ENCODE results near the gene FUNDC2. TPM values are rescaled to one million over a fixed set of nuclear protein-coding genes. Genes with fewer than 3 reads are reported as not detected.

FUNDC2 gene
- total and polyA plus RNA-seq, 9 donors = 133 to 257 (median 149) TPM

DNA sequence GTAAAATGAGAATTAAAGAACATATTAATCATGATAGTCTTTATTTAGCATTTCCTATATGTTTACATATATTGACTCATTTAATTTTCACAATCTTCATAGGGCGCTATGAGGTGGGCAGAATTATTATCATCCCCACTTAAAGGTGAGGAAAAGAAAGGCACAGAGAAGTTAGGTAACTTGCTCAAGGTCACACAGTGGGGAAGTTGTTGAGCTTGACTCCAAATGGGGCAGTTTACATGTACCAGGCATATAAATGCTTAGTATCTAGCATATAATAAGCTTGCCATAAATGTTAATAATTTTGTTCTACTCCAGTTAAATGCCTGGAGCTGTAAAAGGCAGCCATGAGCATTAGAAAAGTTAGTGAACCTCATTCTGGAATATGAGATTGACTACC lies 42.8 kb downstream of the FUNDC2 start:
- TF ChIP-seq POLR2A (IDR thresholded peaks at IDR 0.05) = no peak
- no peak for TF ChIP-seq CTCF (IDR thresholded peaks at IDR 0.05)
- no peak for TF ChIP-seq EP300 (IDR thresholded peaks at IDR 0.05)
- H3K36me3 ChIP-seq = no peaks in the 10 kb centered on the region
- H3K27me3 ChIP-seq = no peaks in the 10 kb centered on the region
- no peaks in the 10 kb centered on the region for H3K4me1 ChIP-seq (ENCODE audit: insufficient read depth)
- intact Hi-C loops (cut with DNase I) = no loop called here
- H3K9me3 ChIP-seq = no peaks in the 10 kb centered on the region
- 69 to 84% (median 73%) methylated on average over 1 of the region's 1 CpG for WGBS, 3 donors
- DNase-seq = no peak
- no peak overlapping the region for H3K27ac ChIP-seq
- H3K4me3 ChIP-seq = peak overlapping the region; percentile 45

GRCh38 chrX:155070038-155070437 lies 43.4 kb downstream of the FUNDC2 start:
- intact Hi-C loops (cut with DNase I) = no loop called here
- H3K4me3 ChIP-seq = peak overlapping the region; percentile 45
- no peaks in the 10 kb centered on the region for H3K4me1 ChIP-seq (ENCODE audit: insufficient read depth)
- DNase-seq = no peak
- no peak overlapping the region for H3K27ac ChIP-seq
- WGBS, 3 donors = 33 to 43% (median 34%) methylated on average over 12 of the region's 12 CpGs
- TF ChIP-seq CTCF (IDR thresholded peaks at IDR 0.05) (no peak), EP300 (IDR thresholded peaks at IDR 0.05) (no peak), POLR2A (IDR thresholded peaks at IDR 0.05) (no peak)
- no peaks in the 10 kb centered on the region for H3K27me3 ChIP-seq
- H3K36me3 ChIP-seq = no peaks in the 10 kb centered on the region
- H3K9me3 ChIP-seq = no peaks in the 10 kb centered on the region

DNA sequence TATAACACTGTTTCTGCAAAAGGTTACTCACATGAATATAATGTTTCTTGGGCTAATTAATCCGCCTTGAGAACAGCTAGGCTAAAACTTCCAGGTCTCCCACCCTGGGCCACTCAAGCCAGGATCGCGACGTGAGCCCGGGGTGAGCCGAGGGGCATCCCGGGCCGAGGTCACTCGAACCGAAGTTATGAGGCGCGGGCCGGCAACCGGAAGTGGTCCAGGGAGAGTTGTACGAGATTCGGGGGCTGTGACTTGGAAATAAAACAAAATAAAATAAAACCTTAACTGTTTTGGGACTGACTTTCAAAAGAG lies 44.0 kb downstream of the FUNDC2 start:
- DNase-seq = no peak
- TF ChIP-seq CTCF (IDR thresholded peaks at IDR 0.05) (no peak), EP300 (IDR thresholded peaks at IDR 0.05) (no peak), POLR2A (IDR thresholded peaks at IDR 0.05) (no peak)
- Histone ChIP-seq H3K9me3 (no peaks in the 10 kb centered on the region), H3K4me1 (ENCODE audit: insufficient read depth) (no peaks in the 10 kb centered on the region), H3K27me3 (no peaks in the 10 kb centered on the region), H3K4me3 (peak overlapping the region; percentile 45), H3K27ac (peak overlapping the region in 1 of 2 donors; percentile 63), H3K36me3 (no peaks in the 10 kb centered on the region)
- 33 to 50% (median 45%) methylated on average over 16 of the region's 16 CpGs for WGBS, 3 donors
- intact Hi-C loops (cut with DNase I) = no loop called here

- 29 to 59% (median 47%) methylated on average over 30 to 81 of the region's 81 CpGs for WGBS, 3 donors
- H3K4me1 ChIP-seq (ENCODE audit: insufficient read depth) = no peaks in the 10 kb centered on the region
- peak within 1 kb of the TSS; percentile 45 for H3K4me3 ChIP-seq
- peak; percentile 74 to 85 (median 78) for DNase-seq
- TF ChIP-seq EP300 (IDR thresholded peaks at IDR 0.05) (no peak), POLR2A (IDR thresholded peaks at IDR 0.05) (peak; percentile 31), CTCF (IDR thresholded peaks at IDR 0.05) (no peak)
- H3K9me3 ChIP-seq = no peaks in the 10 kb centered on the region
- peak within 1 kb of the TSS in 1 of 2 donors; percentile 69 for H3K27ac ChIP-seq
- intact Hi-C loops (cut with DNase I) = no loop called here
- H3K36me3 ChIP-seq = no peaks in the 10 kb centered on the region
- no peaks in the 10 kb centered on the region for H3K27me3 ChIP-seq
Measured at GRCh38 chrX:155070975-155071693, 44.5 kb downstream of the FUNDC2 start, which contains the start of the genes BRCC3, CMC4 and MTCP1. TSS of gene BRCC3 (plus strand) at chrX:155071508. CDS start at chrX:155071528, 20 bp downstream. TSS of gene CMC4 (minus strand) at chrX:155071136. CDS start at chrX:155064023, 7,113 bp downstream. TSS of gene MTCP1 (minus strand) at chrX:155071136. CDS start at chrX:155066010, 5,126 bp downstream.

Measured in ovary (tissue), 9 donors.